ENCODE data around the gene DAAM2. TPM values are rescaled to one million over a fixed set of nuclear protein-coding genes. Genes with fewer than 3 reads are reported as not detected.

The DAAM2 gene
- total and polyA plus RNA-seq, 2 experiments from 2014 or later: 1.8 to 5.6 TPM

- Histone ChIP-seq H3K4me2 (ENCODE audit: unreplicated experiment) (no peak overlapping the region), H3K4me3 (no peak overlapping the region), H3K79me2 (ENCODE audit: insufficient read depth) (no peaks in the 10 kb centered on the region), H3K36me3 (ENCODE audit: low read depth) (no peaks in the 10 kb centered on the region), H4K20me1 (ENCODE audit: insufficient read depth) (no peaks in the 10 kb centered on the region), H3K9me3 (ENCODE audit: low read depth) (no peaks in the 10 kb centered on the region), H3K9ac (no peak overlapping the region), H2AFZ (no peak overlapping the region), H3K27me3 (replicated peaks; ENCODE audit: insufficient read depth) (no peaks in the 10 kb centered on the region), H3F3A (ENCODE audit: insufficient read depth) (no peaks in the 10 kb centered on the region), H3K4me1 (ENCODE audit: insufficient read depth) (no peaks in the 10 kb centered on the region), H3K9me2 (ENCODE audit: insufficient read depth) (no peaks in the 10 kb centered on the region), H3K27ac (no peak overlapping the region)
- DNase-seq: no peak
- 56 to 57% methylated on average over 5 of the region's 5 CpGs for WGBS, 2 experiments (ENCODE audit: low coverage in 1 of 2, low lambda C conversion rate in 2 of 2, missing lambda C conversion rate in 2 of 2)
- in situ Hi-C loops (cut with MboI): no loop called here
- TF ChIP-seq EZH2phosphoT487 (IDR thresholded peaks at IDR 0.05; ENCODE audit: insufficient read depth, low read depth) (no peak), EZH2 (IDR thresholded peaks at IDR 0.05; ENCODE audit: insufficient read depth, poor library complexity, severe bottlenecking) (no peak)
Observed at GRCh38 chr6:39754514-39755115, 37.6 kb upstream of the DAAM2 start.

GRCh38 chr6:39755231-39755630 is 36.9 kb upstream of the DAAM2 start:
- 73 to 95% methylated on average over 1 of the region's 1 CpG for WGBS, 2 experiments (ENCODE audit: low coverage in 1 of 2, low lambda C conversion rate in 2 of 2, missing lambda C conversion rate in 2 of 2)

GRCh38 chr6:39756582-39756981 is 35.6 kb upstream of the DAAM2 start:
- Histone ChIP-seq H3K9me2 (ENCODE audit: insufficient read depth) (no peaks in the 10 kb centered on the region), H3K79me2 (ENCODE audit: insufficient read depth) (no peaks in the 10 kb centered on the region), H3K9me3 (ENCODE audit: low read depth) (no peaks in the 10 kb centered on the region), H3K4me2 (ENCODE audit: unreplicated experiment) (no peak overlapping the region), H3K27ac (no peak overlapping the region), H3K27me3 (replicated peaks; ENCODE audit: insufficient read depth) (no peaks in the 10 kb centered on the region), H3F3A (ENCODE audit: insufficient read depth) (no peaks in the 10 kb centered on the region), H3K4me3 (no peak overlapping the region), H3K36me3 (ENCODE audit: low read depth) (no peaks in the 10 kb centered on the region), H2AFZ (no peak overlapping the region), H3K4me1 (ENCODE audit: insufficient read depth) (no peaks in the 10 kb centered on the region), H3K9ac (no peak overlapping the region), H4K20me1 (ENCODE audit: insufficient read depth) (no peaks in the 10 kb centered on the region)
- 71 to 90% methylated on average over 2 of the region's 2 CpGs for WGBS, 2 experiments (ENCODE audit: low coverage in 1 of 2, low lambda C conversion rate in 2 of 2, missing lambda C conversion rate in 2 of 2)
- TF ChIP-seq EZH2phosphoT487 (IDR thresholded peaks at IDR 0.05; ENCODE audit: insufficient read depth, low read depth) (no peak), EZH2 (IDR thresholded peaks at IDR 0.05; ENCODE audit: insufficient read depth, poor library complexity, severe bottlenecking) (no peak)
- in situ Hi-C loops (cut with MboI): no loop called here
- no peak for DNase-seq

More at GRCh38 chr6:39755231-39755630, 36.9 kb upstream of the DAAM2 start:
- Histone ChIP-seq H3K4me1 (ENCODE audit: insufficient read depth) (no peaks in the 10 kb centered on the region), H4K20me1 (ENCODE audit: insufficient read depth) (no peaks in the 10 kb centered on the region), H3K27ac (no peak overlapping the region), H3K27me3 (replicated peaks; ENCODE audit: insufficient read depth) (no peaks in the 10 kb centered on the region), H3K9ac (no peak overlapping the region), H3K4me2 (ENCODE audit: unreplicated experiment) (no peak overlapping the region), H3K4me3 (no peak overlapping the region), H3K9me3 (ENCODE audit: low read depth) (no peaks in the 10 kb centered on the region), H2AFZ (no peak overlapping the region), H3K79me2 (ENCODE audit: insufficient read depth) (no peaks in the 10 kb centered on the region), H3K36me3 (ENCODE audit: low read depth) (no peaks in the 10 kb centered on the region), H3F3A (ENCODE audit: insufficient read depth) (no peaks in the 10 kb centered on the region), H3K9me2 (ENCODE audit: insufficient read depth) (no peaks in the 10 kb centered on the region)
- in situ Hi-C loops (cut with MboI): no loop called here
- peak; percentile 19 for DNase-seq
- TF ChIP-seq EZH2 (IDR thresholded peaks at IDR 0.05; ENCODE audit: insufficient read depth, poor library complexity, severe bottlenecking) (no peak), EZH2phosphoT487 (IDR thresholded peaks at IDR 0.05; ENCODE audit: insufficient read depth, low read depth) (no peak)

GRCh38 chr6:39758905-39759605 is 33.1 kb upstream of the DAAM2 start:
- Histone ChIP-seq H2AFZ (no peak overlapping the region), H3K9me2 (ENCODE audit: insufficient read depth) (no peaks in the 10 kb centered on the region), H3K79me2 (ENCODE audit: insufficient read depth) (no peaks in the 10 kb centered on the region), H3K9me3 (ENCODE audit: low read depth) (no peaks in the 10 kb centered on the region), H3K4me2 (ENCODE audit: unreplicated experiment) (no peak overlapping the region), H3K9ac (no peak overlapping the region), H3K4me3 (no peak overlapping the region), H4K20me1 (ENCODE audit: insufficient read depth) (no peaks in the 10 kb centered on the region), H3K4me1 (ENCODE audit: insufficient read depth) (no peaks in the 10 kb centered on the region), H3K36me3 (ENCODE audit: low read depth) (no peaks in the 10 kb centered on the region), H3K27me3 (replicated peaks; ENCODE audit: insufficient read depth) (no peaks in the 10 kb centered on the region), H3F3A (ENCODE audit: insufficient read depth) (no peaks in the 10 kb centered on the region), H3K27ac (no peak overlapping the region)
- WGBS, 2 experiments (ENCODE audit: low coverage in 1 of 2, low lambda C conversion rate in 2 of 2, missing lambda C conversion rate in 2 of 2): 69 to 74% methylated on average over 2 of the region's 2 CpGs
- DNase-seq: no peak
- no peak for TF ChIP-seq EZH2 (IDR thresholded peaks at IDR 0.05; ENCODE audit: insufficient read depth, poor library complexity, severe bottlenecking)
- no peak for TF ChIP-seq EZH2phosphoT487 (IDR thresholded peaks at IDR 0.05; ENCODE audit: insufficient read depth, low read depth)
- in situ Hi-C loops (cut with MboI): no loop called here

Measured in GM23248 (cell line).